IMR-90 (cell line): Measurements from ENCODE around the gene MLST8. TPM values are rescaled to one million over a fixed set of nuclear protein-coding genes. Genes with fewer than 3 reads are reported as not detected.

ENCODE experiments used
- ATAC-seq: fragments of 200-7000 bp; cut with Tn5 transposase; 2 replicates; pipeline ENCODE4 v1.9.1; 2020; ENCODE audit warnings: low read depth, mild to moderate bottlenecking, moderate library complexity
- BruUV-seq: library from RNA; stranded (reverse); fragments of 400-500 nt; replicated peaks from 2 replicates; lab custom pipeline; 2021; lab: Mats Ljungman, UMichigan
- CTCF ChIA-PET: fragments of 300-600 bp; formaldehyde crosslinking; extraction: SDS; loops from one replicate; lab custom pipeline; 2021; ENCODE audit warnings: antibody characterized with exemption; lab: Yijun Ruan, JAX
- POLR2A ChIA-PET: fragments of 300-600 bp; sonication (Branson Sonifier 250); formaldehyde crosslinking; loops from one replicate; lab custom pipeline; 2022; ENCODE audit warnings: antibody characterized with exemption; ENCODE audit not compliant: unreplicated experiment; lab: Charles Lee
- DNase-seq: peaks from one replicate; pipeline ENCODE4 v3.0.0; 2013
- H2AFZ ChIP-seq: replicated peaks from 2 replicates; pipeline ENCODE3; 2013; ENCODE audit warnings: low read length, mild to moderate bottlenecking; ENCODE audit not compliant: poor library complexity
- H2AK5ac ChIP-seq: 2 replicates; pipeline ENCODE4 v1.6.1; 2013; ENCODE audit warnings: low read depth, low read length, inconsistent platforms
- H2AK9ac ChIP-seq: replicated peaks from 2 replicates; pipeline ENCODE3; 2013; ENCODE audit warnings: mild to moderate bottlenecking, low read depth, low read length, moderate library complexity; ENCODE audit not compliant: poor library complexity
- H2BK120ac ChIP-seq: 2 replicates; pipeline ENCODE4 v1.6.1; 2013; ENCODE audit warnings: low read depth, low read length, inconsistent platforms
- H2BK15ac ChIP-seq: 3 replicates; pipeline ENCODE4 v1.6.1; 2013; ENCODE audit warnings: low read depth, low read length, inconsistent platforms
- H2BK20ac ChIP-seq: 2 replicates; pipeline ENCODE4 v1.6.1; 2013; ENCODE audit warnings: low read depth, mild to moderate bottlenecking, inconsistent platforms, low read length, moderate library complexity
- H2BK5ac ChIP-seq: 2 replicates; pipeline ENCODE4 v1.6.1; 2013; ENCODE audit warnings: mild to moderate bottlenecking, low read depth, low read length, inconsistent platforms; ENCODE audit not compliant: poor library complexity, severe bottlenecking
- H3K14ac ChIP-seq: replicated peaks from 2 replicates; pipeline ENCODE4 v1.6.1; 2013; ENCODE audit warnings: low read depth, low read length, inconsistent platforms
- H3K18ac ChIP-seq: 2 replicates; pipeline ENCODE4 v1.6.1; 2013; ENCODE audit warnings: low read depth, low read length, control low read depth
- H3K23ac ChIP-seq: 2 replicates; pipeline ENCODE4 v1.6.1; 2013; ENCODE audit warnings: low read depth, low read length, inconsistent platforms
- H3K27ac ChIP-seq: 2 replicates; pipeline ENCODE4 v1.5.1; 2013; ENCODE audit warnings: mild to moderate bottlenecking, control low read depth, low read length; ENCODE audit not compliant: insufficient read depth
- H3K27me3 ChIP-seq: 2 replicates; pipeline ENCODE4 v1.6.1; 2013; ENCODE audit warnings: low read length; ENCODE audit not compliant: control insufficient read depth, insufficient read depth
- H3K36me3 ChIP-seq: 2 replicates; pipeline ENCODE4 v1.6.1; 2013; ENCODE audit warnings: low read length, mixed read lengths; ENCODE audit not compliant: control insufficient read depth, insufficient read depth
- H3K4ac ChIP-seq: 2 replicates; pipeline ENCODE4 v1.6.1; 2013; ENCODE audit warnings: low read depth, low read length, inconsistent platforms
- H3K4me1 ChIP-seq: 2 replicates; pipeline ENCODE4 v1.6.1; 2013; ENCODE audit warnings: low read length, mixed read lengths; ENCODE audit not compliant: control insufficient read depth, insufficient read depth
- H3K4me2 ChIP-seq: 2 replicates; pipeline ENCODE4 v1.6.1; 2013; ENCODE audit warnings: low read depth, mild to moderate bottlenecking, control low read depth, low read length, moderate library complexity
- H3K4me3 ChIP-seq: 2 replicates; pipeline ENCODE4 v1.5.1; 2013; ENCODE audit warnings: low read depth, mild to moderate bottlenecking, control low read depth, low read length, moderate library complexity; ENCODE audit not compliant: insufficient read depth
- H3K56ac ChIP-seq: 2 replicates; pipeline ENCODE4 v1.6.1; 2013; ENCODE audit warnings: low read length, inconsistent platforms; ENCODE audit not compliant: insufficient read depth; ENCODE audit errors: extremely low read depth
- H3K79me1 ChIP-seq, 2 experiments: 2 replicates each; pipeline ENCODE4 v1.6.1; 2013; ENCODE audit warnings: low read length in 2 of 2, inconsistent platforms in 1 of 2, low read depth in 1 of 2
- H3K9ac ChIP-seq: 2 replicates; pipeline ENCODE4 v1.6.1; 2013; ENCODE audit warnings: low read depth, low read length, control low read depth
- H3K9me1 ChIP-seq: 2 replicates; pipeline ENCODE4 v1.6.1; 2013; ENCODE audit warnings: low read length, inconsistent platforms; ENCODE audit not compliant: insufficient read depth
- H3K9me3 ChIP-seq: 2 replicates; pipeline ENCODE4 v1.6.1; 2013; ENCODE audit warnings: low read length; ENCODE audit not compliant: control insufficient read depth, insufficient read depth
- H4K20me1 ChIP-seq: 2 replicates; pipeline ENCODE4 v1.6.1; 2013; ENCODE audit warnings: low read length, inconsistent platforms; ENCODE audit not compliant: insufficient read depth
- H4K5ac ChIP-seq: 2 replicates; pipeline ENCODE4 v1.6.1; 2013; ENCODE audit warnings: mild to moderate bottlenecking, low read depth, low read length, control low read depth
- H4K8ac ChIP-seq, 2 experiments: 2 replicates each; pipeline ENCODE4 v1.6.1; 2013; ENCODE audit warnings: low read depth in 2 of 2, low read length in 2 of 2, control low read depth in 1 of 2, inconsistent platforms in 1 of 2
- H4K91ac ChIP-seq: 2 replicates; pipeline ENCODE4 v1.6.1; 2013; ENCODE audit warnings: low read depth, low read length, inconsistent platforms; ENCODE audit not compliant: insufficient read depth
- BHLHE40 ChIP-seq: fragments of 150-350 bp; IDR thresholded peaks from 2 replicates; pipeline ENCODE4 v1.6.1; 2016; ENCODE audit warnings: mild to moderate bottlenecking, low read depth, low read length
- CEBPB ChIP-seq: IDR thresholded peaks from 2 replicates; pipeline ENCODE4 v1.6.1; 2012; ENCODE audit warnings: low read depth, low read length, improper control_type of control experiment
- MAFK ChIP-seq: IDR thresholded peaks from 2 replicates; pipeline ENCODE4 v1.6.1; 2012; ENCODE audit warnings: low read depth, low read length, improper control_type of control experiment
- MXI1 ChIP-seq: IDR thresholded peaks from 2 replicates; pipeline ENCODE4 v1.6.1; 2012; ENCODE audit warnings: low read depth, mild to moderate bottlenecking, low read length, moderate library complexity, borderline replicate concordance
- NFE2L2 ChIP-seq: fragments of 150-350 bp; IDR thresholded peaks from 2 replicates; pipeline ENCODE4 v1.6.1; 2016; ENCODE audit warnings: low read depth, mild to moderate bottlenecking, low read length
- POLR2A ChIP-seq: IDR thresholded peaks from 2 replicates; pipeline ENCODE4 v1.6.1; 2012; ENCODE audit warnings: mild to moderate bottlenecking, low read depth, low read length
- RCOR1 ChIP-seq: IDR thresholded peaks from 2 replicates; pipeline ENCODE4 v1.6.1; 2012; ENCODE audit warnings: mild to moderate bottlenecking, low read length, improper control_type of control experiment; ENCODE audit not compliant: insufficient replicate concordance
- SMC3 ChIP-seq: fragments of 150-350 bp; IDR thresholded peaks from 2 replicates; pipeline ENCODE4 v1.6.1; 2016; ENCODE audit warnings: low read depth, mild to moderate bottlenecking, antibody characterized with exemption, low read length, moderate library complexity
- WGBS, 2 experiments: methylation state at CpG; one replicate each; pipeline versions ENCODE4 v1.1.5 to v1.1.7; 2013; ENCODE audit warnings: missing lambda C conversion rate in 2 of 2; ENCODE audit not compliant: insufficient read length in 1 of 2; ENCODE audit errors: extremely low coverage in 2 of 2; 5-methylcytosine and 5-hydroxymethylcytosine counted together
- dilution Hi-C: fragments of 300-500 bp; cut with HindIII; formaldehyde crosslinking; loops from one replicate; pipeline ENCODE4 v1.14.3; 2018; ENCODE audit warnings: low sequenced_read_pairs; ENCODE audit not compliant: unreplicated experiment
- in situ Hi-C: fragments of 300-500 bp; cut with MboI; formaldehyde crosslinking; loops from 3 replicates; pipeline ENCODE4 v1.14.3; 2019; ENCODE audit warnings: low sequenced_read_pairs, inconsistent platforms, mixed read lengths
- intact Hi-C: fragments of 100-400 bp; cut with micrococcal nuclease; formaldehyde crosslinking; loops from 2 replicates; pipeline ENCODE4 v1.10.0; 2022
- polyA plus RNA-seq, 3 experiments: library from polyadenylated mRNA; depleted of rRNA; stranded (reverse); fragments of >200 nt; gene quantifications; 2 replicates each; pipeline ENCODE4 v1.2.3, GENCODE V29; 2012; ENCODE audit warnings: low replicate concordance in 1 of 3
- total RNA-seq: library from RNA; depleted of rRNA; stranded (reverse); fragments of >200 nt; gene quantifications from 2 replicates; pipeline ENCODE4 v1.2.3, GENCODE V29; 2012
- TF ChIP-seq, protein P1 (sequence below): fragments of 150-350 bp; IDR thresholded peaks from 2 replicates; pipeline ENCODE4 v1.6.1; 2017; ENCODE audit warnings: mild to moderate bottlenecking, antibody characterized with exemption, low read length, low read depth

MLST8 gene
- total and polyA plus RNA-seq, 2 of the 4 experiments (the other 2 are of a cell fraction): 34.4 to 93.7 TPM

DNA sequence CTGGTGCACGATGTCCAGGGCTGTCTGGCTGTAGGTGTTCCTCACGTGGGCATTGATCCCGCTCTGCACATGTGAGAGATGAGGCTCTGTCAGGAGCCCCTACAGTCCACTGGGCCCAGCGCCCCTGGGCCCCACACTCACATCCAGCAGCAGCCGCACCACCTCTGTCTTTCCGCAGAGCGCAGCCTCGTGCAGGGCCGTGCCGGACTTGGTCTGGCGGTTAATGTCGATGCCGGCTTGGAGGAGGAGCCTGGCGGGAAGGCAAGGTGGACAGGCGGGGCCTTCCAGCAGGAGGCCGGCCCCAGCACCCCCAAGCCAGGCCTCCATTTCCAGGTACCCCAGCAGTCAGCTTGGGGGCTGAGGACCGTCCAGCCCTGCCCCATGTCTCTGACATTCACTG, 18.0 kb upstream of the MLST8 start:
- H2BK5ac ChIP-seq: no peak overlapping the region
- dilution Hi-C loops: no loop called here
- TF ChIP-seq, protein P1, sequence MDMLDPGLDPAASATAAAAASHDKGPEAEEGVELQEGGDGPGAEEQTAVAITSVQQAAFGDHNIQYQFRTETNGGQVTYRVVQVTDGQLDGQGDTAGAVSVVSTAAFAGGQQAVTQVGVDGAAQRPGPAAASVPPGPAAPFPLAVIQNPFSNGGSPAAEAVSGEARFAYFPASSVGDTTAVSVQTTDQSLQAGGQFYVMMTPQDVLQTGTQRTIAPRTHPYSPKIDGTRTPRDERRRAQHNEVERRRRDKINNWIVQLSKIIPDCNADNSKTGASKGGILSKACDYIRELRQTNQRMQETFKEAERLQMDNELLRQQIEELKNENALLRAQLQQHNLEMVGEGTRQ: no peak
- TF ChIP-seq POLR2A (no peak), SMC3 (no peak), CEBPB (no peak), NFE2L2 (no peak), BHLHE40 (no peak), RCOR1 (no peak), MAFK (no peak), MXI1 (no peak)
- CTCF ChIA-PET: no interaction called here
- H2AFZ ChIP-seq: no peak overlapping the region
- H3K14ac ChIP-seq: no peak overlapping the region
- H3K4me1 ChIP-seq: no peaks in the 10 kb centered on the region
- H4K5ac ChIP-seq: no peak overlapping the region
- H3K27ac ChIP-seq: no peak overlapping the region
- no peak overlapping the region for H2BK120ac ChIP-seq
- peaks cover 4% of the 10 kb centered on the region; the same call in 1 of the 2 replicates for H4K20me1 ChIP-seq
- POLR2A ChIA-PET: no interaction called here
- H2AK9ac ChIP-seq: peak overlapping the region; percentile 24
- H3K4me2 ChIP-seq: no peak overlapping the region
- peaks cover 3% of the 10 kb centered on the region; the same call in 1 of the 2 replicates for H3K9me1 ChIP-seq
- H3K9me3 ChIP-seq: no peaks in the 10 kb centered on the region
- no peak overlapping the region for H2AK5ac ChIP-seq
- no peaks in the 10 kb centered on the region for H3K79me1 ChIP-seq
- no peak overlapping the region for H4K8ac ChIP-seq
- H3K36me3 ChIP-seq: no peaks in the 10 kb centered on the region
- WGBS, 2 experiments: 69% methylated on average over 13 of the region's 17 CpGs; no CpG with 5 or more reads in 1 of the 2 experiments
- in situ Hi-C loops: no loop called here
- H4K91ac ChIP-seq: no peak overlapping the region
- H2BK20ac ChIP-seq: no peak overlapping the region
- H3K4ac ChIP-seq: no peak overlapping the region
- no peak overlapping the region for H3K23ac ChIP-seq
- intact Hi-C loops: no loop called here
- no peak overlapping the region for H3K9ac ChIP-seq
- ATAC-seq (no peak), DNase-seq (no peak)
- no peak overlapping the region for H3K4me3 ChIP-seq
- no TSS peak for BruUV-seq
- H2BK15ac ChIP-seq: no peak overlapping the region
- no peak overlapping the region for H3K56ac ChIP-seq
- no peaks in the 10 kb centered on the region; the same call in 1 of the 2 replicates for H3K27me3 ChIP-seq
- no peak overlapping the region for H3K18ac ChIP-seq
